ENCODE results near the gene KCNH4. TPM values are rescaled to one million over a fixed set of nuclear protein-coding genes. Genes with fewer than 3 reads are reported as not detected.

KCNH4 gene
- total and polyA plus RNA-seq, 2 donors (not counting 1 experiment from before 2014, with no cell fraction given) = 0.62 to 1.0 TPM

- Histone ChIP-seq H3K79me2 (ENCODE audit: control insufficient read depth, insufficient read depth, low read length) (no peaks in the 10 kb centered on the region), H3K9me3 (ENCODE audit: control extremely low read depth in 1 of 3, control insufficient read depth in 2 of 3, insufficient read depth in 1 of 3, low read length in 2 of 3) (no peaks in the 10 kb centered on the region), H3K4me2 (replicated peaks; ENCODE audit: low read depth, low read length, poor library complexity, severe bottlenecking) (no peak overlapping the region), H3K36me3 (replicated peaks in 1 of 2; ENCODE audit: control extremely low read depth in 1 of 2, control insufficient read depth in 1 of 2, extremely low read depth in 1 of 2, insufficient read depth in 2 of 2, low read length in 1 of 2) (no peaks in the 10 kb centered on the region), H3K27me3 (replicated peaks in 1 of 4; ENCODE audit: control extremely low read depth in 1 of 4, control insufficient read depth in 3 of 4, insufficient read depth in 4 of 4, low read length in 3 of 4) (no peaks in the 10 kb centered on the region), H3K27ac (ENCODE audit: low read length in 2 of 2) (no peak overlapping the region), H4K20me1 (ENCODE audit: control insufficient read depth, insufficient read depth, low read length, poor library complexity, severe bottlenecking) (no peaks in the 10 kb centered on the region), H3K4me3 (ENCODE audit: control extremely low read depth in 1 of 5, extremely low read depth in 1 of 5, insufficient read depth in 1 of 5, low read depth in 2 of 5, low read length in 4 of 5) (no peak overlapping the region), H3K9ac (ENCODE audit: low read length) (no peak overlapping the region), H2AFZ (ENCODE audit: insufficient read depth, low read depth, low read length, poor library complexity, severe bottlenecking) (no peak overlapping the region), H3K4me1 (ENCODE audit: control insufficient read depth in 2 of 2, insufficient read depth in 2 of 2, low read length in 2 of 2) (no peaks in the 10 kb centered on the region)
- peaks cover 4% of the 10 kb centered on the region for H3K4me1 Mint-ChIP-seq
- ChIA-PET POLR2A (no interaction called here), CTCF (interaction anchor here (0.8 kb wide), 1 partner anchor 17 kb away, joined by 3 read pairs; no protein-coding TSS in a partner anchor)
- intact Hi-C loops (cut with micrococcal nuclease) = no loop called here
- no peak for DNase-seq
- TF ChIP-seq EZH2 (IDR thresholded peaks at IDR 0.05; ENCODE audit: borderline replicate concordance, insufficient read depth, low read depth, low read length, poor library complexity, severe bottlenecking) = no peak
- TF ChIP-seq, protein P1, sequence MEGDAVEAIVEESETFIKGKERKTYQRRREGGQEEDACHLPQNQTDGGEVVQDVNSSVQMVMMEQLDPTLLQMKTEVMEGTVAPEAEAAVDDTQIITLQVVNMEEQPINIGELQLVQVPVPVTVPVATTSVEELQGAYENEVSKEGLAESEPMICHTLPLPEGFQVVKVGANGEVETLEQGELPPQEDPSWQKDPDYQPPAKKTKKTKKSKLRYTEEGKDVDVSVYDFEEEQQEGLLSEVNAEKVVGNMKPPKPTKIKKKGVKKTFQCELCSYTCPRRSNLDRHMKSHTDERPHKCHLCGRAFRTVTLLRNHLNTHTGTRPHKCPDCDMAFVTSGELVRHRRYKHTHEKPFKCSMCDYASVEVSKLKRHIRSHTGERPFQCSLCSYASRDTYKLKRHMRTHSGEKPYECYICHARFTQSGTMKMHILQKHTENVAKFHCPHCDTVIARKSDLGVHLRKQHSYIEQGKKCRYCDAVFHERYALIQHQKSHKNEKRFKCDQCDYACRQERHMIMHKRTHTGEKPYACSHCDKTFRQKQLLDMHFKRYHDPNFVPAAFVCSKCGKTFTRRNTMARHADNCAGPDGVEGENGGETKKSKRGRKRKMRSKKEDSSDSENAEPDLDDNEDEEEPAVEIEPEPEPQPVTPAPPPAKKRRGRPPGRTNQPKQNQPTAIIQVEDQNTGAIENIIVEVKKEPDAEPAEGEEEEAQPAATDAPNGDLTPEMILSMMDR (IDR thresholded peaks at IDR 0.05) = no peak
- no peak overlapping the region for H3K4me3 Mint-ChIP-seq
- ATAC-seq (ENCODE audit: low read depth) = no peak
- H3K27me3 Mint-ChIP-seq = no peaks in the 10 kb centered on the region
- 98% methylated on average over 19 of the region's 19 CpGs for WGBS (ENCODE audit: insufficient coverage)
- H3K27ac Mint-ChIP-seq = no peak overlapping the region
- H3K9me3 Mint-ChIP-seq (ENCODE audit: insufficient read depth) = no peaks in the 10 kb centered on the region
Observed at GRCh38 chr17:42166196-42166763, 14.7 kb downstream of the KCNH4 start.

GRCh38 chr17:42165751-42166150 lies 15.2 kb downstream of the KCNH4 start:
- no peaks in the 10 kb centered on the region for H3K36me3 ChIP-seq (replicated peaks in 1 of 2; ENCODE audit: control extremely low read depth in 1 of 2, control insufficient read depth in 1 of 2, extremely low read depth in 1 of 2, insufficient read depth in 2 of 2, low read length in 1 of 2)
- intact Hi-C loops (cut with micrococcal nuclease) = no loop called here
- no peaks in the 10 kb centered on the region for H3K27me3 ChIP-seq (replicated peaks in 1 of 4; ENCODE audit: control extremely low read depth in 1 of 4, control insufficient read depth in 3 of 4, insufficient read depth in 4 of 4, low read length in 3 of 4)
- H3K4me3 ChIP-seq (ENCODE audit: control extremely low read depth in 1 of 5, extremely low read depth in 1 of 5, insufficient read depth in 1 of 5, low read depth in 2 of 5, low read length in 4 of 5) = no peak overlapping the region
- Mint-ChIP-seq H3K4me3 (no peak overlapping the region), H3K27ac (no peak overlapping the region), H3K27me3 (no peaks in the 10 kb centered on the region), H3K9me3 (ENCODE audit: insufficient read depth) (no peaks in the 10 kb centered on the region), H3K4me1 (peaks cover 4% of the 10 kb centered on the region)
- CTCF ChIA-PET = interaction anchor here (0.8 kb wide), 1 partner anchor 18 kb away, joined by 3 read pairs; no protein-coding TSS in a partner anchor
- H3K4me1 ChIP-seq (ENCODE audit: control insufficient read depth in 2 of 2, insufficient read depth in 2 of 2, low read length in 2 of 2) = no peaks in the 10 kb centered on the region
- H2AFZ ChIP-seq (ENCODE audit: insufficient read depth, low read depth, low read length, poor library complexity, severe bottlenecking) = no peak overlapping the region
- ATAC-seq (ENCODE audit: low read depth) (no peak), DNase-seq (no peak)
- POLR2A ChIA-PET = no interaction called here
- no peaks in the 10 kb centered on the region for H3K9me3 ChIP-seq (ENCODE audit: control extremely low read depth in 1 of 3, control insufficient read depth in 2 of 3, insufficient read depth in 1 of 3, low read length in 2 of 3)
- 98% methylated on average over 6 of the region's 6 CpGs for WGBS (ENCODE audit: insufficient coverage)
- no peaks in the 10 kb centered on the region for H3K79me2 ChIP-seq (ENCODE audit: control insufficient read depth, insufficient read depth, low read length)
- no peak overlapping the region for H3K27ac ChIP-seq (ENCODE audit: low read length in 2 of 2)
- H4K20me1 ChIP-seq (ENCODE audit: control insufficient read depth, insufficient read depth, low read length, poor library complexity, severe bottlenecking) = no peaks in the 10 kb centered on the region
- no peak overlapping the region for H3K4me2 ChIP-seq (replicated peaks; ENCODE audit: low read depth, low read length, poor library complexity, severe bottlenecking)
- no peak for TF ChIP-seq EZH2 (IDR thresholded peaks at IDR 0.05; ENCODE audit: borderline replicate concordance, insufficient read depth, low read depth, low read length, poor library complexity, severe bottlenecking)
- TF ChIP-seq, protein P1 (IDR thresholded peaks at IDR 0.05) = no peak
- no peak overlapping the region for H3K9ac ChIP-seq (ENCODE audit: low read length)

Measured in B cell (primary cell).